Lower lobe of right lung (tissue), 2 donors: ENCODE measurements around the gene NCKAP5L. TPM values are rescaled to one million over a fixed set of nuclear protein-coding genes. Genes with fewer than 3 reads are reported as not detected.

Experiments
- ATAC-seq, 2 donors: fragments of 200-7000 bp; cut with Tn5 transposase; one replicate each; pipeline ENCODE4 v1.9.1; 2020 to 2022; ENCODE audit warnings: mild to moderate bottlenecking in 2 of 2, moderate library complexity in 2 of 2
- DNase-seq: peaks from one replicate; pipeline ENCODE4 v3.0.0-alpha.2; 2020
- H3K27ac ChIP-seq: fragments of 200-600 bp; one replicate; pipeline ENCODE4 v1.8.0; 2022
- H3K27me3 ChIP-seq: fragments of 200-600 bp; one replicate; pipeline ENCODE4 v1.8.0; 2022; ENCODE audit warnings: low read depth
- H3K36me3 ChIP-seq: fragments of 200-600 bp; one replicate; pipeline ENCODE4 v1.8.0; 2022; ENCODE audit warnings: mild to moderate bottlenecking
- H3K4me1 ChIP-seq: fragments of 200-600 bp; one replicate; pipeline ENCODE4 v1.8.0; 2022
- H3K4me3 ChIP-seq: fragments of 200-600 bp; one replicate; pipeline ENCODE4 v1.8.0; 2022; ENCODE audit warnings: mild to moderate bottlenecking
- H3K9me3 ChIP-seq: fragments of 200-600 bp; one replicate; pipeline ENCODE4 v1.8.0; 2022
- intact Hi-C: fragments of 100-400 bp; cut with DNase I; formaldehyde crosslinking; loops from one replicate; pipeline ENCODE4 v1.11.0; 2022
- long read RNA-seq: library from polyadenylated mRNA; unstranded; transcript quantifications from one replicate; pipeline ENCODE4 v2.0.0, GENCODE V29; 2021
- total RNA-seq: library from RNA; stranded (reverse); fragmentation: NEBNext Ultra II Directional; extraction: Animal tissue kit (Norgen Biotek cat#: 25700); gene quantifications from one replicate; pipeline ENCODE4 v1.2.1, GENCODE V29; 2021
- TF ChIP-seq, protein P1 (sequence below): fragments of 200-600 bp; IDR thresholded peaks from one replicate; pipeline ENCODE4 v1.8.0; 2022; ENCODE audit warnings: antibody characterized with exemption, mild to moderate bottlenecking
- donor health status: DM: no; HTN: yes; CAD: no; lungs with severe emphysema.

Gene NCKAP5L, protein sequence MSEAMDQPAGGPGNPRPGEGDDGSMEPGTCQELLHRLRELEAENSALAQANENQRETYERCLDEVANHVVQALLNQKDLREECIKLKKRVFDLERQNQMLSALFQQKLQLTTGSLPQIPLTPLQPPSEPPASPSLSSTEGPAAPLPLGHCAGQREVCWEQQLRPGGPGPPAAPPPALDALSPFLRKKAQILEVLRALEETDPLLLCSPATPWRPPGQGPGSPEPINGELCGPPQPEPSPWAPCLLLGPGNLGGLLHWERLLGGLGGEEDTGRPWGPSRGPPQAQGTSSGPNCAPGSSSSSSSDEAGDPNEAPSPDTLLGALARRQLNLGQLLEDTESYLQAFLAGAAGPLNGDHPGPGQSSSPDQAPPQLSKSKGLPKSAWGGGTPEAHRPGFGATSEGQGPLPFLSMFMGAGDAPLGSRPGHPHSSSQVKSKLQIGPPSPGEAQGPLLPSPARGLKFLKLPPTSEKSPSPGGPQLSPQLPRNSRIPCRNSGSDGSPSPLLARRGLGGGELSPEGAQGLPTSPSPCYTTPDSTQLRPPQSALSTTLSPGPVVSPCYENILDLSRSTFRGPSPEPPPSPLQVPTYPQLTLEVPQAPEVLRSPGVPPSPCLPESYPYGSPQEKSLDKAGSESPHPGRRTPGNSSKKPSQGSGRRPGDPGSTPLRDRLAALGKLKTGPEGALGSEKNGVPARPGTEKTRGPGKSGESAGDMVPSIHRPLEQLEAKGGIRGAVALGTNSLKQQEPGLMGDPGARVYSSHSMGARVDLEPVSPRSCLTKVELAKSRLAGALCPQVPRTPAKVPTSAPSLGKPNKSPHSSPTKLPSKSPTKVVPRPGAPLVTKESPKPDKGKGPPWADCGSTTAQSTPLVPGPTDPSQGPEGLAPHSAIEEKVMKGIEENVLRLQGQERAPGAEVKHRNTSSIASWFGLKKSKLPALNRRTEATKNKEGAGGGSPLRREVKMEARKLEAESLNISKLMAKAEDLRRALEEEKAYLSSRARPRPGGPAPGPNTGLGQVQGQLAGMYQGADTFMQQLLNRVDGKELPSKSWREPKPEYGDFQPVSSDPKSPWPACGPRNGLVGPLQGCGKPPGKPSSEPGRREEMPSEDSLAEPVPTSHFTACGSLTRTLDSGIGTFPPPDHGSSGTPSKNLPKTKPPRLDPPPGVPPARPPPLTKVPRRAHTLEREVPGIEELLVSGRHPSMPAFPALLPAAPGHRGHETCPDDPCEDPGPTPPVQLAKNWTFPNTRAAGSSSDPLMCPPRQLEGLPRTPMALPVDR (N-terminal part only)
- 24.5 TPM for total RNA-seq
- long read RNA-seq, partial matches to known transcripts, result 15 of 28 reads
- long read RNA-seq, other reads (novel, unspliced or antisense), result 13 of 28 reads

DNA sequence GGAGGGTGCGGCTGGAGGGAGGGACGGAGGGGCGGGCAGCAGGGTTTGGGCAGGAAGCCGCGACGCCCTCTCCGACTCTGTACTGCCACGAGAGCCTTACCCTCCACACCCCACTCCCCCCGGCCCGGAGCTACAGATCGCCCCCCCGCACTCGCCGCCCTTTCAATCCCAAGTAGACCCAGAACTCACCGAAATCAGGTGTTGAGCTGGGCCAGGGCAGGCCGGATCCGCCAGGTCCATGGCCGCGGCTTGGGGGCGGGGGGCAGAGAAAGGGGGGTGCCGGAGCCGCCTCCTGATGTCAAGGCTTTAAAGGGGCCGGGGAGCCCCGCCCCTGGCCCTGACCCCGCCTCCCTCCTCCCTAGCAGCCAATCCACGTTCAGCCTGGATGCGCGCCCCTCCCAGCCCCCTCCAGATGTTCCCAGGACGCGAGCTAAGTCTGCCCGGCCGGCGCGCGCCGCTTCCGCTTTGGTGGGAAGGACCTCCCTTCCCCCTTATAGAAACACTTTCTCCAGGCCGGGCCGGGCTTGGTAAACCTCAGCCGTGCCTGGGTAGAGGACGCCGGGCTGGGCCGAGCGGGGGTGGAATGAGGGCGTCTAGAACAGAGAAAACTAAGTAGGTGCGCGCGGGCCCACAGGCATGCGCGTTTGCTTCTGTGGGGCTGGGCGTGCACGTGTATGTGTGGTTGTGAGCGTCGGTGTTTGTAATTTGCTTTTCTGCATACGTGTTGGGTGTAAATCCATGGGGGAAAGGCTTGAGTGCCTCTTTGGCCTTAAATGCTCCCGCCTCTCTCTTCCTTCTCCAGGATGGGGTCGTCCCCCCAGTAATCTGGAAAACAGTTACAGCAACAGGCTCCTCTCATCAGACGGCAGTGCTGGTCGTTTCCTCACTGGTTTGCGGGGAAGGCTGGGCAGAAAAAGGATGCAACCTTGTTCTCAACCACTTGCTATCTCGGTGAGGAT, at the start of gene NCKAP5L:
NCKAP5L (minus strand) TSS at position 281 of the 959 bp plus-strand sequence. CDS start 24,369 bp downstream, outside the sequence.
- peak within 1 kb of the TSS; percentile 88 for H3K27ac ChIP-seq
- H3K4me1 ChIP-seq, result peaks cover 35% of the 10 kb centered on the region
- H3K36me3 ChIP-seq, result no peaks in the 10 kb centered on the region
- ATAC-seq, result peak; percentile 98
- no peaks in the 10 kb centered on the region for H3K27me3 ChIP-seq
- no peaks in the 10 kb centered on the region for H3K9me3 ChIP-seq
- TF ChIP-seq, protein P1, sequence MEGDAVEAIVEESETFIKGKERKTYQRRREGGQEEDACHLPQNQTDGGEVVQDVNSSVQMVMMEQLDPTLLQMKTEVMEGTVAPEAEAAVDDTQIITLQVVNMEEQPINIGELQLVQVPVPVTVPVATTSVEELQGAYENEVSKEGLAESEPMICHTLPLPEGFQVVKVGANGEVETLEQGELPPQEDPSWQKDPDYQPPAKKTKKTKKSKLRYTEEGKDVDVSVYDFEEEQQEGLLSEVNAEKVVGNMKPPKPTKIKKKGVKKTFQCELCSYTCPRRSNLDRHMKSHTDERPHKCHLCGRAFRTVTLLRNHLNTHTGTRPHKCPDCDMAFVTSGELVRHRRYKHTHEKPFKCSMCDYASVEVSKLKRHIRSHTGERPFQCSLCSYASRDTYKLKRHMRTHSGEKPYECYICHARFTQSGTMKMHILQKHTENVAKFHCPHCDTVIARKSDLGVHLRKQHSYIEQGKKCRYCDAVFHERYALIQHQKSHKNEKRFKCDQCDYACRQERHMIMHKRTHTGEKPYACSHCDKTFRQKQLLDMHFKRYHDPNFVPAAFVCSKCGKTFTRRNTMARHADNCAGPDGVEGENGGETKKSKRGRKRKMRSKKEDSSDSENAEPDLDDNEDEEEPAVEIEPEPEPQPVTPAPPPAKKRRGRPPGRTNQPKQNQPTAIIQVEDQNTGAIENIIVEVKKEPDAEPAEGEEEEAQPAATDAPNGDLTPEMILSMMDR, result no peak
- intact Hi-C loops, result no loop called here
- H3K4me3 ChIP-seq, result peak within 1 kb of the TSS; percentile 86
- DNase-seq, result peak; percentile 99

DNA sequence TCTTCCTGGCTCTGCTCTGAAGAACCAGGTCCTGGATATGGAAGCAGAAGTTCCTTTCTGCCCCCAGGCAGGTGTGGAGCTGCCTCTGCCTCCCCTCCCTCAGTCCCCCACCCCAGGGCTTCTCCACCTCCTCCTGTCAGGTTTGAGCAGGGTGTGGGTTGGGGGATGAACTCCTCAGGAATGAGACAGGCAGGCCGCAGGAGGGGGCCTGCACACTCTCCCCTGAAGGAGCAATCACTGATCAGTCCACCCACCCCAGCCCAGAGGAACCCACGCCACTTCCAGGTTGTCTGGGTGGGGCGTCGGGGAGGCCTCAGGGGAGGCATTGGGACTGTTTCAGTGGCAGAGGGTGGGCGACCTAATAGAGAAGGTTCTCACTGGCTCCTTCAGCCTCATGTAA, 48.9 kb upstream of the NCKAP5L start:
- no peak overlapping the region for H3K4me3 ChIP-seq
- DNase-seq, result no peak

DNA sequence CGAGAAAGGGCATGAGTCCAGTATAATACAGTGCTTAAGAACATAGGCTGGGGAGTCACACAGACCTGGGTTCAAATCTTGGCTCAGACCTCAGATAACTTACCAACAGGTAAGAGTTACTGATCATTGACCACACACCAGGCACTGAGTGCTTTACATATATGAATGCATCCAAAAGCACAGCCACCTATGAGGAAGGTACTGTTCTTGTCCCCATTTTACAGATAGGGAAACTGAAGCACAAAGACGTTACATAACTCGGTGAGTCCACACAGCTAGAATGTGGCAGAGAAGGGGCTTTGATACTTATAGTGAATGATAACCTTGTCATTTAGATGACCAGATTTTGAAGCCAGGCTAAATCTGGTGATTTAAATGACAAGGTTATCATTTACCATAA, 47.9 kb upstream of the NCKAP5L start:
- no peaks in the 10 kb centered on the region for H3K36me3 ChIP-seq
- DNase-seq, result no peak
- H3K27me3 ChIP-seq, result no peaks in the 10 kb centered on the region
- TF ChIP-seq, protein P1, result no peak
- no peak overlapping the region for H3K27ac ChIP-seq
- H3K9me3 ChIP-seq, result no peaks in the 10 kb centered on the region
- ATAC-seq, result no peak
- H3K4me1 ChIP-seq, result peaks cover 9% of the 10 kb centered on the region
- intact Hi-C loops, result no loop called here
- H3K4me3 ChIP-seq, result no peak overlapping the region

More for the DNA sequence above, 48.9 kb upstream of the NCKAP5L start:
- Histone ChIP-seq H3K27me3 (no peaks in the 10 kb centered on the region), H3K27ac (no peak overlapping the region), H3K4me1 (peaks cover 9% of the 10 kb centered on the region), H3K9me3 (no peaks in the 10 kb centered on the region), H3K36me3 (no peaks in the 10 kb centered on the region)
- TF ChIP-seq, protein P1, result no peak
- no peak for ATAC-seq
- intact Hi-C loops, result no loop called here

DNA sequence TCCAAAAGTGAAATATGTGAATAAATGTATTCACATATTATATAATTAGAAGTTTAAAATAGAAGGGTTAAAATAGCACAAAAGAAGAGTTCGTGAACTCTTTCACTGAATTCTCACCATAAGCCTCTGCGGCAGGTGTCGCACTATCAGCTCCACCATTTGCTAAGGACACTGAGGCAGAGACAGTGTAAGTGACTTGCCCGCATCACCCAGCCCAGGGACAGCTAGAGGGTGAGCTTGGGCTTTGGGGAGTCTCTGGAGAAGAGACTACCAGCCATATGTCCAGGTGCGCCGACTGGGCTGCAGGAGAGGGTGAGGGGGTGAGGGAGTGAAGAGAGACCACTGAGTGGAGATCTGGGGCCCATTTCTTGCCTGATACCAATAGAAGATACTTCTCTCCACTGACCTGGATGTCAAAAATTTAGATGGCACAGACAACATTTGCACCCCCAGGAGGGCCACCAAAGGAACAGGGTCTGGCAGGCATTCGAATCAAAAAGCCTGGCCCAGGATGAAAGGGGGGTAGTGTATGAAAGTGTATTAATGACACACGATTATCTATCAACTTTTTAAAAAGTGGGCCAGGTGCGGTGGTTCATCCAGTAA, 47.0 kb upstream of the NCKAP5L start:
- no peaks in the 10 kb centered on the region for H3K9me3 ChIP-seq
- no peaks in the 10 kb centered on the region for H3K27me3 ChIP-seq
- TF ChIP-seq, protein P1, result no peak
- H3K4me3 ChIP-seq, result no peak overlapping the region
- peaks cover 9% of the 10 kb centered on the region for H3K4me1 ChIP-seq
- intact Hi-C loops, result no loop called here
- ATAC-seq (no peak), DNase-seq (no peak)
- no peak overlapping the region for H3K27ac ChIP-seq
- H3K36me3 ChIP-seq, result no peaks in the 10 kb centered on the region
